BLaER1 (cell line): ENCODE measurements around the gene TAX1BP1.

Source experiments
- H3K27ac ChIP-seq: shearing (Covaris generic); formaldehyde crosslinking; 2 replicates; pipeline ENCODE4 v1.8.1; 2022
- H3K27me3 ChIP-seq: shearing (Covaris generic); formaldehyde crosslinking; 2 replicates; pipeline ENCODE4 v1.8.1; 2022
- H3K36me3 ChIP-seq: shearing (Covaris generic); formaldehyde crosslinking; 2 replicates; pipeline ENCODE4 v1.8.1; 2022
- H3K4me1 ChIP-seq: shearing (Covaris generic); formaldehyde crosslinking; 2 replicates; pipeline ENCODE4 v1.8.1; 2022
- H3K4me2 ChIP-seq: shearing (Covaris generic); formaldehyde crosslinking; 2 replicates; pipeline ENCODE4 v1.8.1; 2022
- H3K4me3 ChIP-seq: shearing (Covaris generic); formaldehyde crosslinking; 2 replicates; pipeline ENCODE4 v1.8.1; 2022
- H3K9ac ChIP-seq: shearing (Covaris generic); formaldehyde crosslinking; 2 replicates; pipeline ENCODE4 v1.8.1; 2022
- H3K9me3 ChIP-seq: shearing (Covaris generic); formaldehyde crosslinking; 2 replicates; pipeline ENCODE4 v1.8.1; 2022
- H4K20me1 ChIP-seq: shearing (Covaris generic); formaldehyde crosslinking; 2 replicates; pipeline ENCODE4 v1.8.1; 2022
- Cebpa-rat ChIP-seq: shearing (Covaris generic); IDR thresholded peaks from 2 replicates; pipeline ENCODE4 v1.8.1; 2022

TAX1BP1 gene

DNA sequence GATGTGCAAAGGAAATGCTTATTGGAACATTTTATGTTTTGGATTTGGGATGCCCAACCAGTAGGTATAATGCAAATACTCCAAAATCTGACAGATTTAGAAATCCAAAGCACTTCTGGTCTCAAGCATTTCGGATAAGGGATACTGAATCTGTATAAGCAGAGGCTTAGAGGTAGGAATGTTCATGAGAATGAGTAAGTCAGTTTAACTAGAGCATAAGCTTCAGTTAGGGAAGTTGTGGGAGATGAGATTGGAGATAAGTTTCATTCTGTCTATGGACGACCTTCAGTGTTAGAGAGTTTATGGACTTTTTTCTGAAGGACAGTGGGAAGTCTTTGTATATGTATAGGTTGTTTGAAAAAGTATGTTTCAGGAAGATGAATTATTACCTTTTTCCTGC lies 10.4 kb downstream of the TAX1BP1 start:
- Histone ChIP-seq H3K4me2 (no peak overlapping the region), H4K20me1 (peaks cover 58% of the 10 kb centered on the region), H3K9ac (no peak overlapping the region), H3K9me3 (no peaks in the 10 kb centered on the region), H3K4me3 (no peak overlapping the region), H3K27ac (no peak overlapping the region), H3K36me3 (peaks cover 48% of the 10 kb centered on the region), H3K4me1 (peaks cover under 1% of the 10 kb centered on the region; the same call in 1 of the 2 replicates), H3K27me3 (no peaks in the 10 kb centered on the region)
- TF ChIP-seq Cebpa-rat = no peak

- peaks cover 56% of the 10 kb centered on the region for H3K36me3 ChIP-seq
- no peaks in the 10 kb centered on the region for H3K9me3 ChIP-seq
- no peak overlapping the region for H3K4me2 ChIP-seq
- no peak overlapping the region for H3K27ac ChIP-seq
- H4K20me1 ChIP-seq = peaks cover 44% of the 10 kb centered on the region
- TF ChIP-seq Cebpa-rat = no peak
- H3K4me3 ChIP-seq = no peak overlapping the region
- no peak overlapping the region for H3K9ac ChIP-seq
- H3K4me1 ChIP-seq = no peaks in the 10 kb centered on the region
- H3K27me3 ChIP-seq = no peaks in the 10 kb centered on the region
These were observed 12.1 kb downstream of the TAX1BP1 start for GRCh38 chr7:27751888-27752660.

GRCh38 chr7:27753863-27754262 lies 13.9 kb downstream of the TAX1BP1 start:
- Histone ChIP-seq H3K36me3 (peaks cover 54% of the 10 kb centered on the region), H3K4me2 (no peak overlapping the region), H3K27ac (no peak overlapping the region)

DNA sequence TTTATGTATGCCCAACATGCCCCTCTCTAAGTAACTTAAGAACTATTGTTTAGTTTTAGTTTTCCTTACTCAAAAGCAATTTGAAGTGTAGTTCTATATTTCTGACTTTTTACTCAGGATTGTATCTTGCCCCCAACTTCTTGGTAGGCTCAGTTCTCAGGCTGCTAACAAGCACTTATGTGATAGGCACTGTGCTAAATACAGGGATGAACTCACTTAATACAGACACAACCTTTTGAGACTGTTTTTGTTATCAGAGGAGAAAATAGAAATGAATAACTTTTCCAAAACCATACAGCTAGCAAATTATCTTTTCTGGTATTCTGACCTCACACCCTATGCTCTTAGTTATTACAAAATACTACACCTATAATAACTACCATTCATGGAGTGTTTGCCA lies 16.3 kb downstream of the TAX1BP1 start:
- Histone ChIP-seq H3K4me1 (no peaks in the 10 kb centered on the region), H3K27me3 (no peaks in the 10 kb centered on the region), H3K36me3 (peaks cover 44% of the 10 kb centered on the region)

More at GRCh38 chr7:27753863-27754262, 13.9 kb downstream of the TAX1BP1 start:
- H4K20me1 ChIP-seq = peaks cover 27% of the 10 kb centered on the region
- no peak overlapping the region for H3K9ac ChIP-seq
- no peak overlapping the region for H3K4me3 ChIP-seq
- no peaks in the 10 kb centered on the region for H3K4me1 ChIP-seq
- no peak for TF ChIP-seq Cebpa-rat
- H3K27me3 ChIP-seq = no peaks in the 10 kb centered on the region
- no peaks in the 10 kb centered on the region for H3K9me3 ChIP-seq

DNA sequence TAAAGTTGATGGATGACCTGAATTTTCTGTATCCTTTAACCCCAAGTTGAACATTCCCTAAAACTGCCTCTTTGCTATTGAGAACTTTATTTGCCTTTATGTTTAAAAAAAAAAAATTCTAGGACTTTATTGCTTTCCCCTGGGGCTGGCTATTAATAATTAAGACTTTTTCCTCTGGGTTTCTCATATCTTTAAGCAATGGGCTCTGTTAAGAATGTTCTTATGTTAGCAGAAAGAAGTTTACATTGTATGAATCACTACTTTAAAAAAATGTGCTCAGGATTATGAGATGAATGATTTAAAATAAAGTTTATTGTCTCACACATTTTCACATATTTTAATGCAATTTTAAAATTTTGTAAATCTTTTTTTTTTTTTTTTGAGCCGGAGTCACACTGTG lies 19.5 kb downstream of the TAX1BP1 start:
- no peaks in the 10 kb centered on the region for H3K27me3 ChIP-seq
- H3K4me3 ChIP-seq = no peak overlapping the region
- H3K27ac ChIP-seq = no peak overlapping the region
- H3K4me2 ChIP-seq = no peak overlapping the region
- H3K4me1 ChIP-seq = no peaks in the 10 kb centered on the region
- peaks cover 34% of the 10 kb centered on the region for H3K36me3 ChIP-seq
- no peak overlapping the region for H3K9ac ChIP-seq
- peaks cover 11% of the 10 kb centered on the region; the same call in 1 of the 2 replicates for H4K20me1 ChIP-seq
- TF ChIP-seq Cebpa-rat = no peak
- peaks cover 8% of the 10 kb centered on the region; the same call in 1 of the 2 replicates for H3K9me3 ChIP-seq

More for the DNA sequence above, 16.3 kb downstream of the TAX1BP1 start:
- Histone ChIP-seq H3K9me3 (peaks cover 2% of the 10 kb centered on the region; the same call in 1 of the 2 replicates), H3K4me3 (no peak overlapping the region), H4K20me1 (peaks cover 19% of the 10 kb centered on the region; the same call in 1 of the 2 replicates), H3K27ac (no peak overlapping the region), H3K9ac (no peak overlapping the region), H3K4me2 (no peak overlapping the region)
- no peak for TF ChIP-seq Cebpa-rat

- Histone ChIP-seq H4K20me1 (peaks cover 13% of the 10 kb centered on the region; the same call in 1 of the 2 replicates), H3K4me1 (no peaks in the 10 kb centered on the region), H3K4me3 (no peak overlapping the region), H3K27ac (no peak overlapping the region), H3K9me3 (peaks cover 8% of the 10 kb centered on the region; the same call in 1 of the 2 replicates), H3K36me3 (peaks cover 45% of the 10 kb centered on the region), H3K27me3 (no peaks in the 10 kb centered on the region), H3K4me2 (no peak overlapping the region), H3K9ac (no peak overlapping the region)
- no peak for TF ChIP-seq Cebpa-rat
These were observed 22.1 kb downstream of the TAX1BP1 start for GRCh38 chr7:27762062-27762461.

DNA sequence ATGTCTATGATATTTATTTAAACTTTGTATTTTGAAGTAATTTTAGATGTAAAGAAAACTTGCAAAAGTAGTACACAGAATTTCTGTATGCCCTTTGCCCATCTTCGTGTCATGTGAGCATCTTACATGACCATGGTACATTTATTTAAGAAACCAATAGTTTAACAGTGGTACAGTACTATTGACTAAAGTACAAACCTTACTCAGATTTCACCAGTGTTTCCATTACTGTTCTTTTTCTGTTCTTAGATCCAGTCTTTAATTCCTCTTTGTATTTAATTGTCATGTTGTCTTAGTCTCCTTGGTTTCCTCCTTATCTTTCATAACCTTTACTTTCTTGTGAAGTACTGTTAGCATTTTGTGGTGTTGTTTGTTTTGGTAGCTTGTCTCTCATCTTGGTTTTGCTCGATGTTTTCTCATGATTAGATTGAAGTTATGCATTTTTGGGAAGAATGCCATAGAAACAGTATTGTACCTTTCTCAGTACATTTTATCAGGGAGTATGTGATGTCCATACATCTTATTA lies 24.1 kb downstream of the TAX1BP1 start:
- TF ChIP-seq Cebpa-rat = no peak
- Histone ChIP-seq H3K4me3 (no peak overlapping the region), H3K36me3 (peaks cover 41% of the 10 kb centered on the region), H4K20me1 (peaks cover 13% of the 10 kb centered on the region; the same call in 1 of the 2 replicates), H3K9ac (no peak overlapping the region), H3K27ac (no peak overlapping the region), H3K4me1 (no peaks in the 10 kb centered on the region), H3K9me3 (peaks cover 8% of the 10 kb centered on the region; the same call in 1 of the 2 replicates), H3K4me2 (no peak overlapping the region), H3K27me3 (no peaks in the 10 kb centered on the region)

- Histone ChIP-seq H3K4me3 (no peak overlapping the region), H3K36me3 (peaks cover 41% of the 10 kb centered on the region), H3K27ac (no peak overlapping the region), H3K4me2 (no peak overlapping the region), H4K20me1 (peaks cover 13% of the 10 kb centered on the region; the same call in 1 of the 2 replicates), H3K9me3 (peaks cover 8% of the 10 kb centered on the region; the same call in 1 of the 2 replicates), H3K9ac (no peak overlapping the region), H3K4me1 (no peaks in the 10 kb centered on the region), H3K27me3 (no peaks in the 10 kb centered on the region)
- no peak for TF ChIP-seq Cebpa-rat
These were observed 25.9 kb downstream of the TAX1BP1 start for GRCh38 chr7:27765841-27766240.

GRCh38 chr7:27767374-27767773 lies 27.4 kb downstream of the TAX1BP1 start:
- H3K9ac ChIP-seq = no peak overlapping the region

DNA sequence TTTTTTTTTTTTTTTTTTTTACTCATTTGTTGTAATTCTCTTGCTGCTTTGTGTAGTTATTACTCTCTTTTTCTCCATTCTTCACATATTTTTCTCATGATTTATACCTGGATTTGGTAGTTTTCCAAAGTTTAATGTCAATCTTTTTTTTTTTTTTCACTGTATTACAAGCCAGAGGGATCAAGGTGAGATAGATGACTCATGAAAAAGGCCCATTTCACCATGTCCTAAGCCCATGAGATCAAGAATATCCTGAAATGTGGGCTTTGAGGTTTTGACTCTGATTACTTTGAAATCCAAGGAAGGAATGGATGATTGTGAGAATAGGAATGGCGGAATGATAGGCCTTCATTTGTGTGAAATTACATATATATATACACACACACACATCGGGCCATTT lies 31.1 kb downstream of the TAX1BP1 start:
- Histone ChIP-seq H3K36me3 (peaks cover 26% of the 10 kb centered on the region), H3K9me3 (no peaks in the 10 kb centered on the region), H3K4me3 (no peak overlapping the region), H3K27me3 (no peaks in the 10 kb centered on the region), H3K27ac (no peak overlapping the region), H3K9ac (no peak overlapping the region), H4K20me1 (peaks cover 15% of the 10 kb centered on the region; the same call in 1 of the 2 replicates), H3K4me2 (no peak overlapping the region), H3K4me1 (no peaks in the 10 kb centered on the region)
- no peak for TF ChIP-seq Cebpa-rat

More at GRCh38 chr7:27767374-27767773, 27.4 kb downstream of the TAX1BP1 start:
- TF ChIP-seq Cebpa-rat = no peak
- Histone ChIP-seq H3K4me3 (no peak overlapping the region), H3K9me3 (no peaks in the 10 kb centered on the region), H3K27me3 (no peaks in the 10 kb centered on the region), H3K36me3 (peaks cover 42% of the 10 kb centered on the region), H4K20me1 (peaks cover 17% of the 10 kb centered on the region; the same call in 1 of the 2 replicates), H3K4me2 (no peak overlapping the region), H3K27ac (no peak overlapping the region), H3K4me1 (no peaks in the 10 kb centered on the region)
